ENCODE measurements around the gene ZNF622. TPM values are rescaled to one million over a fixed set of nuclear protein-coding genes. Genes with fewer than 3 reads are reported as not detected.

Gene ZNF622, protein sequence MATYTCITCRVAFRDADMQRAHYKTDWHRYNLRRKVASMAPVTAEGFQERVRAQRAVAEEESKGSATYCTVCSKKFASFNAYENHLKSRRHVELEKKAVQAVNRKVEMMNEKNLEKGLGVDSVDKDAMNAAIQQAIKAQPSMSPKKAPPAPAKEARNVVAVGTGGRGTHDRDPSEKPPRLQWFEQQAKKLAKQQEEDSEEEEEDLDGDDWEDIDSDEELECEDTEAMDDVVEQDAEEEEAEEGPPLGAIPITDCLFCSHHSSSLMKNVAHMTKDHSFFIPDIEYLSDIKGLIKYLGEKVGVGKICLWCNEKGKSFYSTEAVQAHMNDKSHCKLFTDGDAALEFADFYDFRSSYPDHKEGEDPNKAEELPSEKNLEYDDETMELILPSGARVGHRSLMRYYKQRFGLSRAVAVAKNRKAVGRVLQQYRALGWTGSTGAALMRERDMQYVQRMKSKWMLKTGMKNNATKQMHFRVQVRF
- 10 to 100 TPM; 24.6 to 26.9 (median 25.9) TPM for polyA plus RNA-seq (ENCODE audit: insufficient read length in 3 of 3)

DNA sequence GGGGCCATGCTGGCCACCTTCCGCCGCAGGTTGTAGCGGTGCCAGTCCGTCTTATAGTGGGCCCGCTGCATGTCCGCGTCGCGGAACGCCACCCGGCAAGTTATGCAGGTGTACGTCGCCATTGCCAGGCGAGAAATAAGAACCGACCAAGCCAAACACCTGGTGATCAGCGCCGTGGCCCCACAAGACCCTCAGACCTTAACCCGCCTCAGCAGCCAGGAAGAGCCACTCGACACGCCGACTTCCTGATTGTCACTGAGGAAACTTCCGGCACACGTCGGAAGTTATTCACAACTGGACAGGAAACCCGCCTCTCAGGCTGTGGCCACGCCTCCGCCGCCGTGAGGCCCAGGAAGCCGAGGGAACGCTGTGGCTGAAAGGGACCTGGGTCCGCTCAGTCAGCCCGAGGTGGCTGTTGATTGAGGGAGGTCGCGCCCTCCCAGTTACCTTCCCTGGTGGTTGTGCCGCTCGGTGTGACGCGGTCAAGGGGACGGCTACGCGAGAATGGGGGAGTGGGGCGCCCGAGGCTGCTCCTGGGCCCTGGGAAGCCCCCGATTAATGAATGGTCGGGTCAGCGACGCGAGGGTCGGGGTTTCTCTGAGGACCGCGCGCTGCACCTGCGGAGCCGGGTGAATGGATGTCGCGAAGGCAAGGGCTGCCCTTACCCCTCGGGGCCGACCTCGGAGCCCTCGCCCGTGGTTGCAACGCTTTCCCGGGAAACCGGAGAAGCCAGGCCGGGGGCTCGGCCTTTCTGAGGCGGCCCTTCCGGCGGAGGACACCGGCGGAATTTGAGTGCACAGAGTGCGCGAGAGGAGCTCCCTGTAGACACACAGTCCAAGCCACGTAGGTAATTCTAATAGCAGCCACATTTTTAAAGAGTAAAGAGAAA is at the start of gene ZNF622:
ZNF622 (minus strand) TSS at position 257 of the 889 bp plus-strand sequence; CDS start at position 122, 135 bp downstream.
- peak; percentile 68 to 86 (median 80) for DNase-seq (ENCODE audit: low read depth in 3 of 3, low spot score in 2 of 3)

DNA sequence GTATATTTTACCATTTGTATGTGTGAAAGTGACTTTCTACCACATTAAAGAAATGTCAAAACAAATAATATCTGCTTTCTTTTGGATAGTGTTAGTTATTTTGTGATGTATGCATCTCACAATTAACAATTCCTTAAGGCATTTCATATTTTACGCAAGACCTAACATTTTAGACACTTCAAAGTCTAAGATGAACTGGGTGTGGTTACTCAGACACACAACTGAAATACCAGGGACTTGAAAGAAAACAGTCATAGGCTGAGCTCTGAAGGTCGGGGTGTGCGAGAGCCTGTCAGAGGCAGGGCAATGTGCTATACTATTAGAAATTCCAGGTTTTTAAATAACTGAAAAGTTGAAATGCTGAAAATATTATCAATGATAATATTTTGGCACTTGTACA is 44.5 kb upstream of the ZNF622 start:
- DNase-seq (ENCODE audit: low read depth in 3 of 3, low spot score in 2 of 3), result no peak

DNA sequence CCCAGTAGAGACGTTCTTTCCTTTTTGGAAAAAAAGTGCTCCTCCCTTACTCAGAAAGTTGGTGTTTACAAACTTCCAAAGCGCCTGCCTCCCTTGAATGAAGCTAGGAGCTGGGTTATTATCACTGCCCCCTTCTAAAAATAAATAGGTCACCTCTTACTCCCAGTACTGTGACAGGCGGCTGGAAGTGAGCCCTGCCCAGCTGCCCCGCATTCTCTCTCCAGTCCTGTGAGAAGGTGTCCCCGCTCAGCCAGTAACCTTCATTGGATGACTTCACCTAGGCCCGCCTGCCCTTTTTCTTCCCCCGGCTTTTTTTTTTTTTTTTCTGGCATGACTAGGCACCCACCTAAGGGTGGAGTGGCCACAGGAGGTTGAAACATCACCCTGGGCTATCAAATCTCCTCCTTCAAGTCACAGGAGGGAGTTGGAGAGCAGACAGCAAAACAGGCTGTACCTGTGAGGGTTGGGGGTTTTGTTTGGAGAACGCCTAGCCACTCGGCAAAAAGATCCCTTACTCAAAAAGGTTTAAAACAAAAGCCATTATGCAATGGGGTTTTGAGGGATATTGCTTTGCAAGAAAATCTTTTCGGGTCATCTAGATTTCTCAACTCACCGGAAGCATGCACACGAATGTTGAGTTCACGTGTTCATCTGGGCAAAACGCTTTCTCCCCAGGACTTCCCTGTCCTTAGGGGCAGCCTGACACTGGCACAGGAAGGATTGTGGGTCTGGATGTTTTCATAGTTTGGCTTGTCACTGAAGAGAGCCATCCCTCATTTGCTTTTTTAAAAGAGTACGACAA is 43.3 kb upstream of the ZNF622 start:
- DNase-seq (ENCODE audit: low read depth in 3 of 3, low spot score in 2 of 3), result peak in 1 of 3 donors; percentile 18

DNA sequence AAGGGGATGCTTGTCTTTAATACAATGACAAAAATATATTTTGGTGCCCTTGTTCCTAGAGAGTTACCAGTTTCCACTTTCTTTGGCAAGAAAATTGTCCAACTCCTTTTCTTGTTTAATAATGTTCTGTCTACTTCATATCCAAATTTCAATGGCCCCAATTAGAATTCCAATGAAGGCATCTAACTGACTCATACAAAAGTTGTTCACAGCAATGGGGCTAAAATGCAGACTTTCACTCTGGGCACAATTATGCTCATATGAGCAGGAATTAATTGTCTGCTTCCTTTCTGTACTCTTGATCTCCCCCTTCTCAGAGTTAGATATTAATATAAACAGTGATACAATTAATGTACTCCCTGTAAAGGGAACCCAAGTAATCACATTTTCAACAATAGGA is 42.1 kb upstream of the ZNF622 start:
- no peak for DNase-seq (ENCODE audit: low read depth in 3 of 3, low spot score in 2 of 3)

DNA sequence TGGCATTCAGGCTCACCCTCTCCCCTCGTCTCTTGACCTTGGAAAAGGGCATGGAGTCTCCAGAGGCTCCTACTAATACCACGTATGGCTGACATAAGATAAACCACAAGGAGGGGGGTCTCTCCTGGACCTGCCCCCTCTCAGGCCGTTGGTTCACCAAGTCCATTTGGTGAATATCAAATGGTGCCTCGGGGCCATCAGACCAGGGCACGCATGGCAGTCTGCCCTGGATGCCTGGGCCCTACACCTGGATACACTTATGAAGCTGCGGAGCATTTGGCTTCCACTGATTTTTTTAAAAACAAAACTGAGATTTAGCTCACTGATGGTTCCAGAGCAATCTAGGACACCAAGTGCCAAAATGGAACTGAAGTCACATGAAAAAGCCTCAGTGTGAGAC is 40.3 kb upstream of the ZNF622 start:
- DNase-seq (ENCODE audit: low read depth in 3 of 3, low spot score in 2 of 3), result no peak

DNA sequence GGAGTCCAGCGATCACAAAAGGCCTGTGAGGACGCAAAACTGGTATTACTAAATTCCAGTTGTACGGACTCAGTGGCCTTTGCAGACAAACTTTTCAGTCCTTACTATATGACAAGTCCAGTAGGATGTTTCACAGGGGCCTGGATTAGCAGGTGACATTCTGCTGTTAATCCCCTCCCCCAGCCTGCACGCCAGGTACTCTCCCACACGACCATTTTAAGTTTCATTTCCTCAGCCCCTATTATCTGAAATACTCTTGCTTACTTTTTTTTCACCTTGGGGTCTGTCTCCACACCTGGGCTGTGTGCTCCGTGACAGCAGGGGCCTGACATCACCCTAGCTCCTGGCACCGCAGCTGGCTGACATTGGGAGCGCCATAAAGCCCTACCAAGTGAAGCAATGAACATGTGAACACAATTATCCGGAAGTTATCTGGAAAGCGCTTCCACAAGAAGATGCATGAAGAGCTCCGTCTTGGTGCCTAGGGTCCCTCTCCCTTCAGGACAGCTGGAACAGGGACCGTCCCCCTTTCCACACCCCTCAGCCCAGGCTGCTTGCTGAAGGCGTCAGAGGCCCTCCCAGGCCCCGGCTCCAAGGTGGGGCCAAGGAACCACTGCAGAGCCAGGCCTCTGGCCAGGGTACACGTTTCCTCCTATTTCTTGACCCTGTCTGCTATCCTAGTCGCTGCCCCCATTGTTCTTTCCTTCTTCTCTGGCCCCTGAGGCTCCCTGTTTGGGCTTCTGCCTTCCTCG is 39.7 kb upstream of the ZNF622 start:
- DNase-seq (ENCODE audit: low read depth in 3 of 3, low spot score in 2 of 3), result no peak

DNA sequence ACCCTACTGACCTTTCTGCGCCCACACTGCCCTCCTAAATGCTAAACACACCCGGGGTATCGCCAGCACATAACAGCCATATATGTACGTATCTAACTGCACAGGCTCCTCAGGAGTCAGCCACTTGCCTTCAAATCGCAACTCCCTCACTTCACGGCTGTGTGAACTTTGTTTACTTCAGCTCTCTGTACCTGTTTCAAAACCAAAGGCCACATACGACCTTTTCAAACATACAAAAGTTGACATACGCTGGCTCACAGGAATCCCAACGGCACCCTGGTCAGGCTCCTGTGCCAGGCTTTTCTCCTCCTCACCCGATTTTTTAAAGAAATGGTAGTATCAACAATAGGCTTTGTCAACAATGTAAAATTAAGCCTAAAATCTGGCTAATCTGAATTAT is 39.0 kb upstream of the ZNF622 start:
- DNase-seq (ENCODE audit: low read depth in 3 of 3, low spot score in 2 of 3), result no peak

DNA sequence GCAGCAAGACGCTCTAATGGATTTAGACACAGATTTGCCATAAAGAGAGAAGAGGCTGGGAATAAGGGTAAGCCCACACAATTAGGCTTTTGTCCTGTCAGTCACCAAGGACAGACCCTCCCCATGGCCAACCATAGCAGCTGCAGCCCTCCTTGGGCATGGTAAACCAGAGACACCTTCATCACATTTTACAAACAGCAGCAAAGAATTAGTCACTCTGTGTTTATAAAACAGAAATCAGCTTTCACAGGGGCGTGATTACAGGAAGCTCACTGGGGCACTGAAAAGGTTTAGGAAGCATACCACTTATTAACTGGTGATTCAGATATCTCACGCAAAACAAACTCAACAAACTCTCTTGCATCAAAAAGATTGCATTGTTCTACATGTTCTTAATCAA is 37.3 kb upstream of the ZNF622 start:
- no peak for DNase-seq (ENCODE audit: low read depth in 3 of 3, low spot score in 2 of 3)

DNA sequence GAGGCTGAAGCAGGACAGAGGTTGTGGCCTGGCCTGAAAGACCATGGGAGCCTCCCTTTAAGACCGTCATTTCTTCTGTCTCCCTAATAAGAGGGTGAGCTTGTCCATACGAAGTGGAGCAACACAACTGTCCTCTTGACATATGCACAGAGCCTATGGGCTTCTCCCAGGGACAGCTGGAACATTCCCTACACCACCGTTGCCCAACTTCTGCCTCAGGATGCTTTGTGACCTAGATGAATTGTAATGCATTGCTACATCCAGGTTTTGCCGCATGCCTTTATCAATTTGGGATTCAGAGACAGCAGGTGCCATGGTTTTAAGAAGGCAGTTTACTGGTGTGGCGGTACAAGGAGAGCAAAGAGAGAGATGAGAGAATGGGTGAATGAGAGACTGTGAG is 34.4 kb upstream of the ZNF622 start:
- DNase-seq (ENCODE audit: low read depth in 3 of 3, low spot score in 2 of 3), result no peak

DNA sequence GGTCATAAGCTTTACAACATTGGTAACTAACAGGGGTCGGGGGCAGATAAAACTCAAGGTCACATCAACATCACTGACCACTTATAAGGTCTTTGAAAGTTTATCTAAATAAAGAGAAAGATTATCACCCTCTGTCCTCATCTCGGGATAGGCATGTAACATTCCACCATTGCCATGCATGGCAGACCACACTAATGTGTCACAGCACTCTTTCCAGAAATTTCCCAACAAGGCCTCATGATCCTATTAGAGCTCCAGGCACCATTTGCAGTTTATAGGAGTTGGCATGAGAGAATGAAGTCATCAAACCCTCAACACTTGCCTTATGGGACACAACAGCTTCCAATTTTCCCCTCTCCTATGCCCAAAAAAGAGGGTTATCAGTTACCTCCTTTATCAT is 31.9 kb upstream of the ZNF622 start:
- no peak for DNase-seq (ENCODE audit: low read depth in 3 of 3, low spot score in 2 of 3)

DNA sequence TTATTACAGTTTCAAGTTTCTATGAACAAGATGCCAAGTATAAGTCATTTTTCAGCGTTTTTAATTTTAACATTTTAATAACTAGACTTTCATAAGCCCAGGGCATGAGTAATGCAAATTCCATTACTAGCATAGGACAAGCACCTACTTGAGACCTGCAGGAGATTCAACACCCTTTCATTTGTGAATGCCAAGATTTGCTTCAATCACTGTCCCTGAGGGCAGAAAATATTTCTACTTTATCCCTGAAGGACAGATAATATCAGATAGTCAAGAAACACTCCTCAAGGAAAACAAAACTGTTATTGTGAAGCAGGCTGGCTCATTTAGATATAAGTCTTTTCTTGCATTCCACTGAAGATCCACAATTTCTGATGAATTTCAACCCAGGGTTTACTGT is 27.7 kb upstream of the ZNF622 start:
- DNase-seq (ENCODE audit: low read depth in 3 of 3, low spot score in 2 of 3), result no peak

DNA sequence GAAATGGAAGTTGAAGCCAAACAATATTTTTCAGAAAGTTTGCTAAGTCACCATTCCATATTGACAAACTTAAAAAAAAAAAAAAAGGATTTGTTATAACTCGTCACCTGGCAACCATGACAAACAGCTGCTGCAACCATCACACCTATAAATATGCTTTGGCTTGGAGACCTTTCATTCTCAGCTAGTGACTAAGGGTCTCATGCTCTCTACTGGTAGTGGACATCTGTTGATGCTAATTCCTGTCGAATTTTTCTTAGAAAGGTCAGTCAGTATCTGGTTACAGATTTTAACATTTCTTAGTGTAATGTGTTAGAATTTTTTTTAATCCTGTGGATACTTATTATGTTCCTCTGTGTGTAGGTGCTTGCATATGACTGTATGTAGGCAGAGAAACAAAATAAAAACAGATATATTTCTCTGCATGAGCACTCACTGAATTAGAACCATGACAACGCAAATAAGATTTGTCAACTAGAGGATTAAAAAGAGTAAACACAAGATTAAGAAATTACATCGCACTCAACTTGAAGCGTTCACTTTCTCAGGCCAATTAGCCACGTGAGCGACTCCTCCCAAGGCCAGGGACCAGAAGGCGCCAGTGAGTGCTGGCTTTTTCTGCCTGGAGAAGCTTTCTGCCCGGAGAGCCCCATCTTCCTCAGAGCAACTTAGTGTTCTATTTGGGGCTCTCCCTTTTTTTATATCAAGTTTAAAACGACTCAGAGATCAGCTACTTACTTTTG is 27.0 kb upstream of the ZNF622 start:
- no peak for DNase-seq (ENCODE audit: low read depth in 3 of 3, low spot score in 2 of 3)

DNA sequence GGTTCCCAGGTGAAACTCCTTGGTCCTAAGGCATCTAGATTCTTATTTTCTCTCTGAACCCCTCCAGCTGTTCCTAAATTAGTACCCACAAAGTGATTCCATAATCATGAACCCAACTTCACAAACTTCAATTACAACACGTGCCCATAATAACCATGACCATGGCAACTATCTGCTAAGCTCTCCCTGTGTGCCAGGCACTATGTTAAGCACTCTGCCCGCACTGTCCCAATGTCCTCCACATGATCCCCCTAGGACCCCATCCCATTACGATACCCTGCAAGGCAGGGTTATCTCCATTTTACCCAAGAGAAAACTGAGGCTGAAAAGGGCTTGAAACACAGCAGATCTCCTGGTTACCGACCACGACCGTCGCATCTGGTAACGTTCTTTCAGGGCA is 25.3 kb upstream of the ZNF622 start:
- DNase-seq (ENCODE audit: low read depth in 3 of 3, low spot score in 2 of 3), result no peak

DNA sequence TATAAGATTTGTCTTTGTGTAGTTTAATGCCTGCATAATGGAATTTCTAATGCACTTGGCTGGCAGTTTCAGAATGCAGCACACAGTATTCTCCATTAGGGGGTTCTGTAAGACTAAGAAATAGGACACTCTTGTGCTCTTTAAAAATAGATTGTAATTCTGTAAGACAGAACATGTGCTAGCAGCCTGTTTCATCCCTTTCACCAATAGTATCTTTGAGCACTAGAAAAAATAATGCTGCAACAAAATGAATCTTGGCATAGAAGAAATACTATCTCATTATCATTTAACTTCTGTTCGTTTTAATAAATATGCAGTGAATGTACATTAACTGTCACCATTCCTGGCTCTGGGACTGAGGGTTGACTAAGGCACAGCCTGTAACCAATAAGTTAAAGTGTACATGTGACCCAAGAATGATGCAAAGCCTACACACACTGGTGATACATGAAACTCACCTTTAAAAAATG is 23.8 kb upstream of the ZNF622 start:
- no peak for DNase-seq (ENCODE audit: low read depth in 3 of 3, low spot score in 2 of 3)

DNA sequence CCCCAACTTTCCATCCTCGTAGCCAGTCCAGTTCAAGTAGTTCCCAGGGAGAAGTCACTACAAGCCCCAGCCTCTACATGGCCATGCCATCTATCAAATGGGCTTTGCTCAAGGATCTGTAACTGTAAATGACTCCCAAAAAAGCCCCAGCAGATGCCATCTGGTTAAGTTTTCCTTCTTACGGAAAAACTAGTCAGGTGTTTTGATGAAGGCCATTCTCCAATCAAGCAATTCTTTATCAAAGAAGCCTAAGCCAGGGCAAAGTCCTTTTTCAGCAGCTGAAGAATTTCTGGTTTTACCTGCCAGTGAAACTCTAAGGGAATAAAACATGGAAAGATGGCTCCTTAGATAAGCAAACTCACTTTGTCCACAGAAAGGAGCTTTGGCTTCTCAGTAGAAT is 21.9 kb upstream of the ZNF622 start:
- no peak for DNase-seq (ENCODE audit: low read depth in 3 of 3, low spot score in 2 of 3)

DNA sequence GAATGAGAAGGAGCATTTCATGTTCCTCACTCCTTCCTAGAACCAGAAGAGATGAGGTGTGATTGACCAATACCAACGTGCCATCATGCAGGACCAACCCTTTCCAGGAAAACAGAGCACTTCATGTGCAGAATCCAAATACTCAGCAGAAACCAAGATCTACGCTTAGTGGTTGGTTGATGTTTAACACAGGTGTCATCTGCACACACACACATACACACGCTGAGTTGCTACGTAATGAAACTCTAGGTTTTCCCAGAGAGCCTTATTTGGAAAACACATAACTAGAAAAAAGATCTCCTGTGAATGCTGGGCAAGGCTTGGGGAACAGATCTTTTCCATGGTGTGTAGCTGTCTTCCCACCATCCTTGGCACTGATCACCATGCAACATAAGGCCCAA is 21.1 kb upstream of the ZNF622 start:
- DNase-seq (ENCODE audit: low read depth in 3 of 3, low spot score in 2 of 3), result no peak

DNA sequence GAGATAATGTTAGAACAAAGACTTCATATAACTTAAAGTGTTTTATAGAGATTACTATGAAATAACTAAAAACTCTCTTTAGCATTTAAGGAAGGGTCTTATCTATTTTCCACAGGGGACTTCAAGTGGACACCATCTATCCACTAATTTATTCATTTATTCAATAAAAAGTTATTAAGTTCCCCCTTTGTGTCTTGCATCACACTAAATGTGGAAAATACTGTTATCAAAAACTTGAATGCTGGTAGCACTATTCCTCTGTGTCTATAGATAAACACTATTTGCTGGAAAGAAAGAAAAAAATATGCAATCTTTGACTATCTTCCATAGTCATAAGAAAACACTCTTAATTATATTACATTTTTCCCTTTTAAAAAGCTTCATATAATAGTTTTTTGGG is 20.1 kb upstream of the ZNF622 start:
- DNase-seq (ENCODE audit: low read depth in 3 of 3, low spot score in 2 of 3), result no peak

DNA sequence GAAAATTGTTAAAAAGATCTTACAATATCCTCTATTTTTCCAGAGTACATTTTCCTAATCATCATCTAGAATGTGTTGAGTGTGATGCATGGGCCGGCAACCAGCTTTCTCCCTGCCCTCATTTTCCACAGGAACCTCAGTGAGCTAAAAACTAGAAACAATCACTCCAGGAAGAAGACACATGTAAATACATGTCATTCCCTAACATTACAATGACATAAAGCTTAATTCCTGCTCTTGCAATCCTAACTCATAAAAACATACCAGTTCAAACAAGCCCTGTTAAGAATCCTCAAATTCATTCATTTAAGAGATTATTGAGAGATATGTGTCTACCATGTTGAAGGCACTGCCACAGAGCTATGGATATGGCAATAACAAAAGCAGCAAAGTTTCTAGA is 18.5 kb upstream of the ZNF622 start:
- no peak for DNase-seq (ENCODE audit: low read depth in 3 of 3, low spot score in 2 of 3)

DNA sequence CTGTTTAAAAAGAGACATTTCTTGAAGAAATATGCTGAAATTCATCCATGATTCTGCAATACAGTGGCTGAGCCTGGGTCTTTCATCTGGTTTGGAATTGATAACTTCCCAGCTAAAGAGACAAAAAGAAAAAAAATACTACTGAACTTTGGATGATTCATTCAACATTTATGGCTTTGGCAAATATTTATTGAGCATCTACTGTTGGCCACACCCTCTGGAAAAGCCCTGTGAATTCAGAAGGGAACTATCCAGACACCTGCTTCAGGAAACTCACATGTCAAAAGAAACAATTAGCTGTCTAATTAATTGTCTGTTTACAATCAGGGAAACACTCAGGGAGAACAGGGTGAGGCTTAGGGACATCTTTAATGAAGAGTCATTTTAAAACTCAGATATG is 17.8 kb upstream of the ZNF622 start:
- no peak for DNase-seq (ENCODE audit: low read depth in 3 of 3, low spot score in 2 of 3)
